Type B pancreatic cell (in vitro differentiated cells): ENCODE data around the gene OBSCN. TPM values are rescaled to one million over a fixed set of nuclear protein-coding genes. Genes with fewer than 3 reads are reported as not detected.

ENCODE experiments used
- DNase-seq: peaks from one replicate; pipeline ENCODE4 v3.0.0; 2021; ENCODE audit warnings: mixed read lengths; ENCODE audit not compliant: unreplicated experiment; ENCODE audit errors: extremely low spot score
- H3K27ac Mint-ChIP-seq: 2 replicates; pipeline ENCODE4 v1.8.0; 2021; ENCODE audit warnings: mild to moderate bottlenecking, mixed read lengths
- H3K27me3 Mint-ChIP-seq: 2 replicates; pipeline ENCODE4 v1.8.0; 2021; ENCODE audit warnings: mixed read lengths
- H3K36me3 Mint-ChIP-seq: 2 replicates; pipeline ENCODE4 v1.8.0; 2021; ENCODE audit warnings: mixed read lengths
- H3K4me1 Mint-ChIP-seq: one replicate; pipeline ENCODE4 v1.8.0; 2021; ENCODE audit warnings: mixed read lengths; ENCODE audit not compliant: unreplicated experiment
- H3K4me3 Mint-ChIP-seq: 2 replicates; pipeline ENCODE4 v1.8.0; 2021; ENCODE audit warnings: mild to moderate bottlenecking, mixed read lengths
- H3K9me3 Mint-ChIP-seq: 2 replicates; pipeline ENCODE4 v1.8.0; 2021; ENCODE audit warnings: mixed read lengths
- total RNA-seq: library from RNA; stranded (reverse); gene quantifications from 2 replicates; pipeline ENCODE4 v1.2.1, GENCODE V29; 2021; ENCODE audit warnings: low replicate concordance
- TF ChIP-seq, protein P1 (sequence below): fragments of 200-600 bp; sonication (generic); conservative IDR thresholded peaks from 2 replicates; pipeline ENCODE4 v1.5.0; 2021; ENCODE audit warnings: antibody characterized with exemption, mild to moderate bottlenecking

Gene OBSCN
- total RNA-seq, 1 donor from 2014 or later = 48.9 TPM

DNA sequence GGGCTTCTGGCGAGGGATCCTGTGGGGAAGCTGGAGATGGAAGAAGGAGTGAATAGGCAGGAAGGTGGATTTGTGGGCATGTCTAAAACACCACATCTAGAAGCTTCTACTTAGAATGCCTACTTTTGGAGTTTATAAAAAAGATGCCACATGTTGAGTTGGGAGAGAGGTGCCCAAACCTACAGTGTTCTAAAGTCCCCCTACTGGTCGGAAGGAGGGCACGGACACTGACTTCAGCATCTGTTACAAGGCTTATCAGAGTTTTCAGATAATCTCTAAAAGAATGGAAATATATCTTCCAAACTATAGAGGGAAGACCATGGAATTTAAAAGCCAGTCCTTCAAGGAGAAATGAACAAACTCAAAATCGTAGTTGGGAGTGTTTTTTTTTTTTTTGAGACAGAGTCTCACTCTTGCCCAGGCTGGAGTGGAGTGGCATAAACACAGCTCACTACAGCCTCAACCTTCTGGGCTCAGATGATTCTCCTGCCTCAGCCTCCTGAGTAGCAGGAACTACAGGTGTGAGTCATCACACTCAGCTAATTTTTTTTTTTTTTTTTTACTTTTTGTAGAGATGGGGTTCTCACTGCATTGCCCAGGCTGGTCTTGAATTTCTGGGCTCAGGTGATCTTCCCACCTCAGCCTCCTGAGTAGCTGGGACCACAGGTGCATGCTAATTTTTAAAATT is 27.4 kb upstream of the OBSCN start:
- no peaks in the 10 kb centered on the region for H3K9me3 Mint-ChIP-seq
- no peak for DNase-seq
- H3K4me1 Mint-ChIP-seq = no peaks in the 10 kb centered on the region
- no peaks in the 10 kb centered on the region for H3K27me3 Mint-ChIP-seq
- H3K36me3 Mint-ChIP-seq = no peaks in the 10 kb centered on the region
- TF ChIP-seq, protein P1, sequence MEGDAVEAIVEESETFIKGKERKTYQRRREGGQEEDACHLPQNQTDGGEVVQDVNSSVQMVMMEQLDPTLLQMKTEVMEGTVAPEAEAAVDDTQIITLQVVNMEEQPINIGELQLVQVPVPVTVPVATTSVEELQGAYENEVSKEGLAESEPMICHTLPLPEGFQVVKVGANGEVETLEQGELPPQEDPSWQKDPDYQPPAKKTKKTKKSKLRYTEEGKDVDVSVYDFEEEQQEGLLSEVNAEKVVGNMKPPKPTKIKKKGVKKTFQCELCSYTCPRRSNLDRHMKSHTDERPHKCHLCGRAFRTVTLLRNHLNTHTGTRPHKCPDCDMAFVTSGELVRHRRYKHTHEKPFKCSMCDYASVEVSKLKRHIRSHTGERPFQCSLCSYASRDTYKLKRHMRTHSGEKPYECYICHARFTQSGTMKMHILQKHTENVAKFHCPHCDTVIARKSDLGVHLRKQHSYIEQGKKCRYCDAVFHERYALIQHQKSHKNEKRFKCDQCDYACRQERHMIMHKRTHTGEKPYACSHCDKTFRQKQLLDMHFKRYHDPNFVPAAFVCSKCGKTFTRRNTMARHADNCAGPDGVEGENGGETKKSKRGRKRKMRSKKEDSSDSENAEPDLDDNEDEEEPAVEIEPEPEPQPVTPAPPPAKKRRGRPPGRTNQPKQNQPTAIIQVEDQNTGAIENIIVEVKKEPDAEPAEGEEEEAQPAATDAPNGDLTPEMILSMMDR = peak; percentile 63
- no peak overlapping the region for H3K27ac Mint-ChIP-seq
- H3K4me3 Mint-ChIP-seq = no peak overlapping the region

DNA sequence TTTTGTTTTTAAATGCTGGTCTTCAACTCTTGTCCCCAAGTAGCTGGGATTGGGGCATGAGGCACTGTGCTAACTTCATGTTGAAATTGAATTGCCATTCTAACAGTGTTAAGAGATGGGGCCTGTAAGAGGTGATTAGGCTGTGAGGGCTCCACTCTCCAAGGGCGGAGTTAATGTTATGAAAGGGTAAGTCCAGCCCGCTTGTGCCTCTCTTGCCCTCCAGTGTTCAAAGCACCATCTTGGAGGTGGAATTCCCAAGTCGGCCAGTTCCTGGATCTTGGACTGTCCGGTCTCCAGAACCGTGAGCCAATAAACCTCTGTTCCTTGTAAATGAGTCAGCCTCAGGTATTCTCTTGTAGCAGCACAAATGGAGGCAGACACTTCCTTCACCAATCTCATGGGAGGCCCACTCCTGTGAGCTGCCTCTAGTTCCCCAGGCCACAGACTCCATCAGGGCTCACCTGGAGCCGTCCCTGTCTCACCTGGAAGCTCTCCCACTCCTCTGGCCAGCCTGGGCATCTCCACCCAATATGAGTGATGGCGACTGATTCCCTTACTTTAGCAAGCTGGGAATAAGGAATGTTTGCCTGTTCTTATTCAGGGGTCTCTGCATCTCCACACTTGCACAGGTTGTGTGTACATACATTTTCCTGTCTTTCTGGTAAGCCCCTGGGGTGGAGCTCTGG is 26.7 kb upstream of the OBSCN start:
- Mint-ChIP-seq H3K4me1 (no peaks in the 10 kb centered on the region), H3K4me3 (no peak overlapping the region), H3K9me3 (no peaks in the 10 kb centered on the region), H3K27ac (no peak overlapping the region), H3K36me3 (no peaks in the 10 kb centered on the region), H3K27me3 (no peaks in the 10 kb centered on the region)
- no peak for DNase-seq
- TF ChIP-seq, protein P1 = no peak

DNA sequence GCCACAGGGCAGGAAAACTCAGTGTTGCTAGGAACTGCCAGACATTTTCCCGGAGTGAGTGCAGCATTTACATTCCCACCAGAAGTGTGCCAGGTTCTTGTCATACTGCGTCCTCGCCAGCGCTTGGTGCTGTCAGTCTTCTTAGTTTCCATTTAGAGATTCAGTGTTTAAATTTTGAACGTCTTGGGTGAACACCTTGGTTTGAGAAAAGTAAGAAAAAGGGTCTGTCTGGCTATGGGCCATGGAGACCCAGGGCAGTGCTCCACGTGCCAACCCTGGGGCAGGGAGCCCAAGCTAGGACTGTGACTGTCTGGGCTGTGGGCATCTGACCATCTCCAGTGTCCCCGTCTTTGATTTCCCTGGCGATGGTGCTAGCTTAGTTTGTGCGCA is 26.2 kb upstream of the OBSCN start:
- Mint-ChIP-seq H3K27ac (no peak overlapping the region), H3K4me1 (no peaks in the 10 kb centered on the region), H3K9me3 (no peaks in the 10 kb centered on the region), H3K27me3 (no peaks in the 10 kb centered on the region), H3K4me3 (no peak overlapping the region), H3K36me3 (no peaks in the 10 kb centered on the region)
- TF ChIP-seq, protein P1 = no peak
- no peak for DNase-seq

DNA sequence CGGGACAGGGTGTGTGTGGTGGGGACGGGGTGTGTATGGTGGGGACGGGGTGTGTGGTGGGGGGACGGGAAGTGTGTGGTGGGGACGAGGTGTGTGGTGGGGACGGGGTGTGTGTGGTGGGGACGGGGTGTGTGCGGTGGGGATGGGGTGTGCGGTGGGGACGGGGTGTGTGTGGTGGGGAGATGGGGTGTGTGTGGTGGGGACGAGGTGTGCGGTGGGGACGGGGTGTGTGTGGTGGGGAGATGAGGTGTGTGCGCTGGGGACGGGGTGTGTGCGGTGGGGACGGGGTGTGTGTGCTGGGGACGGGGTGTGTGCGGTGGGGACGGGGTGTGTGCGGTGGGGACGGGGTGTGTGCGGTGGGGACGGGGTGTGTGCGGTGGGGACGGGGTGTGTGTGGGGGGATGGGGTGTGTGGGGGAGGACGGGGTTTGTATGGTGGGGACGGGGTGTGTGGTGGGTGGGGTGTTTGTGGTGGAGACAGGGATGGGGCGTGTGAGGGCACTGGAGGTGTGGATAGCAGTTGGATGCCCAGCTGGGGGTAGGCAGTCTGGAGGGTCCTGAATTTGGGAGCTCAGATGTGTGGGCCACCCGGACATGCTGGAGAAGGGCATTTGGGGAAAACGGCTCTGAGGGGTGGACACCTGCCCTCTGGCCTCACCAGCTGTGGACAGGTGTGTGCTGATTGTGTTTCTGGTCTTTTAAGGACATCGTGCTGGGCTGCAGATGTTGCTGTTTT is 25.4 kb upstream of the OBSCN start:
- H3K4me3 Mint-ChIP-seq = no peak overlapping the region
- H3K36me3 Mint-ChIP-seq = no peaks in the 10 kb centered on the region
- no peak for DNase-seq
- no peaks in the 10 kb centered on the region for H3K4me1 Mint-ChIP-seq
- H3K9me3 Mint-ChIP-seq = no peaks in the 10 kb centered on the region
- H3K27ac Mint-ChIP-seq = no peak overlapping the region
- TF ChIP-seq, protein P1 = no peak
- no peaks in the 10 kb centered on the region for H3K27me3 Mint-ChIP-seq

DNA sequence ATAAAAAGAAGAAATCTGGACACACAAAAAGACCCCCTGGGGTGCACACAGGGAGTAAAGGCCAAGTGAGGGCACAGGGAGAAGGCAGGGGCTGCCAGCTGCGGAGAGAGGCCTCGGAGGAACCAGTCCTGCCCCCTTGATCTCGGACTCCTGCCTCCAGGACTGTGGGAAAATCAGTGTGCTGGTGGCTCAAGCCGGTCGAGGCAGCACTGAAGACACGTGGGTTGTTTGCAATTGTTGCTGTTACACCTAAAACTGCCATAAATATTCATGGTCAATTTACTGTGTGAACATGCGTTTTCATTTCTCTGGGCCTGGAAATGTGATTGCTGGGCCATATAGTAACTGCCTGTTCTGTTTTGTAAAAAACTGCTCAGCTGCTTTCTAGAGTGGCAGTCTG is 23.7 kb upstream of the OBSCN start:
- no peaks in the 10 kb centered on the region for H3K9me3 Mint-ChIP-seq
- no peaks in the 10 kb centered on the region for H3K36me3 Mint-ChIP-seq
- H3K27ac Mint-ChIP-seq = peak overlapping the region; percentile 5

More for the DNA sequence above, 23.7 kb upstream of the OBSCN start:
- Mint-ChIP-seq H3K27me3 (no peaks in the 10 kb centered on the region), H3K4me1 (no peaks in the 10 kb centered on the region), H3K4me3 (no peak overlapping the region)
- no peak for DNase-seq
- TF ChIP-seq, protein P1 = no peak
